ENCODE measurements around the gene GBA3.

GBA3 gene

DNA sequence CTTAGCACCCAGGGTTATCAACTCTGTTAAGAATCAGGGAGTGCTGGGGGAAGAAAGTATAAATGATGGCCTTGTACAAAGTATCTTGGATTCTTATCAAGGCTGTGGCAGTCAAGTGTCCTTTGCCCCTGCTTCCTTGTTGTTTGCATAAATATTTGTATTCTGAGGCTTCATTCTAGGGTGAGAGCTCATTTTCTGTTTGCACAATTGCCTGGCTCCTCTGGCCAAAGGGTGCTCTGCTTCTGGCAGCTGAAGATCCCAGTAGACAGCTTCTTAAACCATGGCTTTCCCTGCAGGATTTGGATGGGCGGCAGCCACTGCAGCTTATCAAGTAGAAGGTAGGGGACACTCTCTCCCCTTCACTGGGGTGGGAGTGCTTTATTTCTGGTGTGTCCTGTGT lies at the start of gene GBA3:
GBA3 (plus strand) TSS at position 202 of the 400 bp plus-strand sequence.
- no peak for DNase-seq (ENCODE audit: low read depth in 2 of 3, low spot score in 2 of 3)

DNA sequence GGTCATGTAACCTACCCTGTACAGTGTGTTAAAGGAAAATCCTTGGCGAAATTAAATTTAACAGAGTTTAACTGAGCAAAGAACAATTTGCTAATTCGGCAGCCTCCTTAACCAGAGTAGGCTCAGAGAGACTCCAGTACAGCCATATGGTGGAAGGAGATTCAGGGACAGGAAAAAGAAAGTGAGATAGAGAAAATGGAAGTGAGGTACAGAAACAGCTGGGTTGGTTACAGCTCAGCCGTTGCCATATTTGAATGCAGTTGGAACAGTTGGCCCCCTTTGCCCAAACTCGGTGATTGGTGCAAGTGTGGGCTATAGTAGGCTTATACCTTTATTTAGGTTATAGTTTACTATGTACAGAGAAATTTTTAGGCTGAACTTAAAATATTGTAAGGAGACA lies 48.8 kb upstream of the GBA3 start:
- DNase-seq (ENCODE audit: low read depth in 2 of 3, low spot score in 2 of 3), result no peak

DNA sequence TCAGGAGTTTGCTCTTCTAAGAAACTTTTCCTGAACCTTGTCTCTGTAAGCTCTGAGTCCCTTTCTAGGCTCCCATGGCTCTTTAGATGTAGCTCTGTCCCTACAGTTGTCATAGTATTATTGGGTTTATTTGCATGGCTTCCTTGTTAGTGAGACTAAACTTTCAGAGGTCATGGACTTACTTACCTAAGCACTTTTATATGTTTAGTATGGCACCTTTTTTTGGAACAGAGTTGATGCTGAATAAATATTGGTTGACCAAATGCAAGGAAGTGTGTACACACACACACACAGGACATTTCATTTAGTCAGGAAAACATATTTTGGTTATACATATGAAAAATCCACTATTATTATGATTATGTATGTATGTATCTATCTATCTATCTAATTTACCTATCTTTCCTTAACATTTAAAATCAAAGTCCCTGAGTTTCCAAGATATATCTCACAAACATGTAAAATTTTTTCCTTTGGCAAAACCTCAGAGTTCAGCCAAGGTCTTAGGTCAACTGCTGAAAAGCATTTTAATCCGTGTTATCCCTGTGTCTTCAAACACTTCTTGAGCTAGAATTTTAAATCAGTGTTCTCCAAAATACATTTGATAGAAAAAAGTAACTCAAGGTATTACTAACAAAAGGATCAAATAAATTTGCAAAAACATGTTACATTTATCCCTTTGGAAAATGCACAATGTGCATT lies 47.1 kb upstream of the GBA3 start:
- DNase-seq (ENCODE audit: low read depth in 2 of 3, low spot score in 2 of 3), result no peak

DNA sequence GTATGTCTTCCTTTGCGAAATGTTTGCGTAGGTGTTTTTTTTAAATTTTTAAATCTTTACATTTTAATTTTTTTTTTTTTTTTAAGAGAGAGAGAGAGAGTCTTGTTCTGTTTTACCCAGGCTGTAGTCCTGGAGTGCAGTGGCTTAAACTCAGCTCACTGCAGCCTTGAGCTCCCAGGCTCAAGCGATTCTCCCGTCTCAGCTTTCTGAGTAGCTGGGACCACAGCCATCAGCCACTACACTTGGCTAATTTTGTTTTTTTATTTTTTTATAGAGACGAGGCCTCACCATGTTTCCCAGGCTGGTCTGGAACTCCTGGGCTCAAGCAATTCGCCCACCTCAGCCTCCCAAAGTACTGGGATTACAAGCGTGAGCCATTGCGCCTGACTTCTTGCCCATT lies 43.7 kb upstream of the GBA3 start:
- no peak for DNase-seq (ENCODE audit: low read depth in 2 of 3, low spot score in 2 of 3)

DNA sequence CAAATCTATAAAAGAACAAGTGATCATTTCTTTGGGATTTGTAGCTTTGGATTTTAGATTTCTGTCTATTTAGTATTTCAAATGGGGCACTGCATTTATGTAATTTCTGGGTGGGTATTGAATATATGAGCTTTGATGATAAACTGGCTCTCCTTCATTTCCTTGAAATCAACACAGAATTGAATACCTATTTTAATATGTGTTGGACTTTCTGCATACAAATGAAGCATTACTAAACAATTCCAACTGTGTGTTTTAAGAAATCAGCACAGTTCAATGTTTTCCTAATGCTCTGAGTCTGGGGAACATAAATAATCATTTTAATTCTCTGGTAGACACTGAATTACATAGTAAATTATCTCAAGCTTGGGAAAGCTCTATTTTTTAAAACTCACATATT lies 42.0 kb upstream of the GBA3 start:
- DNase-seq (ENCODE audit: low read depth in 2 of 3, low spot score in 2 of 3), result no peak

GRCh38 chr4:22653752-22654151 lies 39.0 kb upstream of the GBA3 start:
- DNase-seq (ENCODE audit: low read depth in 2 of 3, low spot score in 2 of 3), result no peak

DNA sequence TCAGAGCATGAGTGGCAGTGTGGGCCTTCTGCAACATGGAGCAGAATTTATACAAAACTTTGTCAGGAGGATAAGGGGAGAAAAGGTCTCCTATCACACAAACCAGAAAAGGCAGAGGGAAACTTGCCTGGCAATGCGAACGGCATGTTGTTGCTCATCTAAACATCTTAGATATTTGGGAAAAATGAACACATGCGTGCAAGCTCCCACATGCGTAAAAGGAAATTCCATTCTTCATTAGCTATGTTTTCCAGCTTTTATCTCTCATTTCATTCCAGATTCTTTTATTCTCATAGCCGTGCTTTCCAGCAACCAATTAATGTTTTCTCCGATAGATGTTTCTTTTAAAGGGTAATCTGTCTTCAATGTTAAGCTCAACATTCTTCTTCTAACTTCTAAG lies 31.3 kb upstream of the GBA3 start:
- DNase-seq (ENCODE audit: low read depth in 2 of 3, low spot score in 2 of 3), result no peak

- no peak for DNase-seq (ENCODE audit: low read depth in 2 of 3, low spot score in 2 of 3)
Observed at GRCh38 chr4:22667332-22667940, 25.3 kb upstream of the GBA3 start.

DNA sequence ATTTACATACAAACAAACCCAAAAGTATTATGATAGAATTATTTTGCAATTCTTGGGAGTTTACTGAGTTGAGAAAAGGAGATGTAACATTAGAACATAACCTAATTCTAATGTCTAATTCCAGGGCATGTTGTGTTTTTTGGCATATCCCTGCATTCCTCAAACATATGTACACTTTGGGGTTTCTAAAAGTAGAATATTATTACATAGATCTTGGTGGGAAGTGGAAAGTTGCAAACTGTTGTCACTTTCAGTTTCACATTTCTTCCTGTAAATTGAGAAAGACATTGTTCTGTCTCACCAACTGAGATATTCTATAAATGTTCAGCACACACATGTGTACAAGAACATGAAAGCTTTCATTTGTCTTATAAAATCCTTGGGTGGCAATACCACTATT lies 24.4 kb upstream of the GBA3 start:
- DNase-seq (ENCODE audit: low read depth in 2 of 3, low spot score in 2 of 3), result no peak

- DNase-seq (ENCODE audit: low read depth in 2 of 3, low spot score in 2 of 3), result no peak
Observed at GRCh38 chr4:22668702-22669101, 24.0 kb upstream of the GBA3 start.

- DNase-seq (ENCODE audit: low read depth in 2 of 3, low spot score in 2 of 3), result no peak
Observed at GRCh38 chr4:22670956-22671355, 21.8 kb upstream of the GBA3 start.

DNA sequence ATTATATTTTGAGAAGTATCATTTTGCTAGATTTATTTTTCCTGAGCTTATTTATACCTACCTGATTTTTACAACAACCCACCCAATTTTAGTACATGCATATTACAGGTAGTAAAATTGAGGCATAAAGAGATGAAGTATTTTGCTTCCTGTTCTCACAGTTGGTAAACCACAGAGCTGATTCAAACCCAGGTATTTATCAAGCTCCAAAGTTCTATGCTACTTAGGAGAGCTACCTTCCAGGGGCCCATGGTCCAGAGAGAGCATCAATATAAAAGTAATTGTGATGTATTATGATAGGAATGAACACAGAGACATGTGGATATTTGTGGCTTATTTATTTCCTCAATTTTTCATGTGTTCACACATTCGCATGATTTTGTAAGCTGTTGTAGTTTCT lies 20.2 kb upstream of the GBA3 start:
- DNase-seq (ENCODE audit: low read depth in 2 of 3, low spot score in 2 of 3), result no peak

DNA sequence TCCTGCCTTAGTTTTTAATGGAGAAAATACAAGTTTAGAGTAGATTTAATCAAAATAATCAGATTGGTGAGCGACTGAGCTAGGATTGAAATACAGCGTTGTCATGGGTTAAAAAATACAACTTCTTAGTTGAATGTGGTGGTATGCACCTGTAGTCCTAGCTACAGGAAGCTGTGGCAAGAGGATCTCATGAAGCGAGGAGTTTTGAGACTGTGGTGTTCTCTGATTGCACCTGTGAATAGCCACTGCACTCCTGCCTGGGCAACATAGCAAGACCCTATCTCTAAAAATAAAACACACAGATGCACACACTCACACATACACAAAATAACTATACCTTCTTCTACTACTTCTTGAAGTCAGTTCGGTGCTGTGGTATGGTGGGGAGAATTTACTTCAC lies 19.8 kb upstream of the GBA3 start:
- DNase-seq (ENCODE audit: low read depth in 2 of 3, low spot score in 2 of 3), result no peak

DNA sequence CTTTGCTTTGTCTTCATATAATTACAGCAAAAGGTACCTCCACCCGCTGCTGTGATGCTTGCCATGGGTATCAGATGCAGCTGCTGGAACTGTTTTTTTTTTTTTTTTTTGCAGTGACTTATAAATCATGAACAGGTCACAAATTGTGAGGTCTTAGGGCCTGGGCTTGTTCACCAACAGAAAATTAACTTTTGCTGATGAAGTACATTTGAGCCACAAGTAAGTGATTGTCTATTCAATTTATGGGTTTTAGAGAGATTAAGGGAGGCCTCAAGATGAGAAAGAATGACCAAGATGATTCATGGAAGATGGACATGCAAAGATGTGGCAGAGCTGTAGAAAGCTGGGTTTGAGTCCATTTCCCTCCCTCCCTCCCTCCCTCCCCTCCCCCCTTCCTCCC lies 18.0 kb upstream of the GBA3 start:
- no peak for DNase-seq (ENCODE audit: low read depth in 2 of 3, low spot score in 2 of 3)

DNA sequence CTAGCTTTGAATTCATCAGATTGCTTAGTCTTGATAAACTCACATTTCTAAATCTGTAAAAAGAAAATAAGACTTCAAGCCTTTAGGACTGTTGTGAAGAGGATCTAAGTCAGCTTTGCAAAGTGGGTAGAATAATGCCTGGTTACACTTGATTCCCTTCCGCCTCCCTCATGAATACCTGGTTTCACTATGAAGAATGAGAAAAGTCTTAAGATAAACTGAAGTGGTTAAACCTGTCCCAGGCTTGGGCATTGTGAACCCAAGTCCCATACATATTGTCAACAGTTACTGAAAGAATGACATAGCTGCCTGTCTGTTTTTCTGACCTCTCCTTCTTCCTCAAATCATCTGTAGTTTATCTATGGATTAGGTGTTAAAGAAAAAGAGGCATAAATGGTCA lies 16.7 kb upstream of the GBA3 start:
- DNase-seq (ENCODE audit: low read depth in 2 of 3, low spot score in 2 of 3), result no peak

- DNase-seq (ENCODE audit: low read depth in 2 of 3, low spot score in 2 of 3), result no peak
Observed at GRCh38 chr4:22677780-22678179, 15.0 kb upstream of the GBA3 start.

DNA sequence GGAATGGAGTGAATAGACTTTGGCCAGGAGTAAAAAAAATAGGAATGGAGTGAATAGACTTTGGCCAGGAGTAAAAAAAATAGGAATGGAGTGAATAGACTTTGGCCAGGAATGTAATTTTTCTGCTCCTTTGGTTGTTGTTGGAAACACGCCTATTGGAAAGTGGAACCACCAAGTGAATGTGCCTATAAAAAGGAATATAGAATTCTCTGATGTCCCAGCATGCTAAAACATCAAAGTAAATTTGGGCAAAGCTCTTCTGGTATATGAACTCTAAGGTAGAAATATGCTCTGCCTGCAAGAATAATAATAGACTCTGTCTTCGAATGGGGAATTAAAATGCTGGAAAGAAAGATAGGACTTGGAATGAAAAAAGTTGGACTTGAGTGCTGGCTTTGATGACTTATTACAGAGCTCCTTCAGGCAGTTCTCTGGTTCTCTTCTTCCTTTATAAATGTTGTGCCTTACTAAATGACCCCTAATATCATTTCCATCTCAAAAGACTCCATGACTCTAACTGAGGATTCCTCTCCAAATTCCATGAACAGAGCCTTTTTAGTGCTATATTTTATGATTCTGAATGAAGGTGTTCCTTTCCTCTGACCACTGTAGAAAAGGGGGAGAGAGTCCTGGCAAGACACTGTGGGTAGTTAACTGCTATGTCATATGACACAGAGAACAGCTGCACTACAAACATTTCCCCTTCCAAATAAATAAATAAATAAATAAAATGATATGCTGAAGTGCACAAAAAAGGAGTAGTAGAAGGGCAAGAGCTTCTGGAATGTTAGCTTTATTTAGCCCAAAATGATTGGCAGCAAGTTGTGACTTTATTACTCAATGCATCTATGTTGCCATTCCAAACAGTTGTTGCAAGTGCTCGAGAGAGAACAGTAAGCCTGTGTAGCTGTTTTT lies 13.5 kb upstream of the GBA3 start:
- DNase-seq (ENCODE audit: low read depth in 2 of 3, low spot score in 2 of 3), result no peak

GRCh38 chr4:22680065-22680642 lies 12.6 kb upstream of the GBA3 start:
- no peak for DNase-seq (ENCODE audit: low read depth in 2 of 3, low spot score in 2 of 3)

GRCh38 chr4:22683726-22684125 lies 9.0 kb upstream of the GBA3 start:
- DNase-seq (ENCODE audit: low read depth in 2 of 3, low spot score in 2 of 3), result no peak

DNA sequence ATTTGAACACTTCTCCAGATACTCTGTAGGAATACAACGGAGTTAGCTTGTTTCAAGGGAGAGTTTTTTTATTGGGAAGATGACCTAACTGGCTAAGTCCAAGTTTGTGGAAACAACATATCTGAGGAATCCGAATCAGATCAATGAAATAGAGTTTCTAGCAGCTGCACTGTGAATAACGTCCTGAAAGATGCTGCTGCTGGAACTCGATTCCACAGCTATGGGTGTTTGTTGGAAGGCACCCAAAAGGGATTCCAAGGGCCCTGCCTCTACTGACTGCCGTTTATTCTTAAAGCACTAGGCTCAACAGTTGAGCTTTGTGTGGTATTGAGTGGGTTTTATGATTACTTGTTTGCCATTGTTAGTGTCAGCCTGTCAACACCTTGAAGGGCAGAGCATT lies 6.6 kb upstream of the GBA3 start:
- no peak for DNase-seq (ENCODE audit: low read depth in 2 of 3, low spot score in 2 of 3)

DNA sequence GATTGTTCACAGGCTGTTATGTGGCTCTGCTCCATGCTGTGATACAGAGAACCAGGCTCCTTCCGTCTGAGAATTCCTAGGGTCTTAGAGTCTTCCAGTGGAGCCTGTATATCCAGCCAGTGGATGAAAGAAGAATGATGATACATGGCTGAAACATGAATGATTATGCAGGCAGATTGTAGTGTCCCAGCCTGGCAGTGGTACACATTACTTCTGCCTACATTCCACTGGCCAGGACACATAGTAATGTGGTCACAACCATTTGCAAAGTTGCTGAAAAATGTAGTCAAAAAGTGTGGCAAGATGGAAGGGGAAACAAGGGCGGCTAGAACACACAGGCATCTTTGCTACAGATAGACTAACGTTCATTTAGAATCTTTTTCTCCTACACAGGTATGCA lies 4.5 kb upstream of the GBA3 start:
- no peak for DNase-seq (ENCODE audit: low read depth in 2 of 3, low spot score in 2 of 3)

- no peak for DNase-seq (ENCODE audit: low read depth in 2 of 3, low spot score in 2 of 3)
Observed at GRCh38 chr4:22689428-22689827, 3.3 kb upstream of the GBA3 start.

All from activated CD8-positive, alpha-beta memory T cell treated with anti-CD3 and anti-CD28 coated beads for 48 hours (primary cell).